ENCODE data around the gene UNC13D. TPM values are rescaled to one million over a fixed set of nuclear protein-coding genes. Genes with fewer than 3 reads are reported as not detected.

UNC13D gene
- total and polyA plus RNA-seq, 2 experiments from 2014 or later: 0.06 to 0.65 TPM

DNA sequence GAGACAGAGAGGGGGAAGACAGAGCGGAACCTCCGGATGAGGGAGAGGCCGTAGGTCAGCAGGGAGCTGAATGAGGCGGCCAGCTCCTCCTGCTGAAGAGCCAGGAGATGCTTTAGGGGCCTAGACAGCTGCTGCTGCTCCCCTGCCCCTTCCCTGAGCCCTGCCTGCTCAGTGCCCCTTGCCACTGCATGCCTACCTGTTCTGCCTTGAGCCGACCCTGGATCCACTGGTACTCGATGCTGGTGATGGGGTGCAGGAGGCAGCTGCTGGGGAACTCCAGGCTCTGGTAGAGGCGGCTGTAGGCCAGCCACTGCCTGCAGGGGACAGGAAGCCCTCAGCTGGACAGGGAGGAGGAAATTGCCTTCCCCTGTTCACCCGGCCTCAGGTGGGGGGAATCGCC is 7.6 kb downstream of the UNC13D start:
- Histone ChIP-seq H3K4me2 (ENCODE audit: unreplicated experiment) (no peak overlapping the region), H3K9me2 (ENCODE audit: insufficient read depth) (no peaks in the 10 kb centered on the region), H3K36me3 (ENCODE audit: low read depth) (no peaks in the 10 kb centered on the region), H3K27ac (no peak overlapping the region), H3K27me3 (replicated peaks; ENCODE audit: insufficient read depth) (no peaks in the 10 kb centered on the region), H2AFZ (no peak overlapping the region), H3K4me1 (ENCODE audit: insufficient read depth) (peaks cover 8% of the 10 kb centered on the region), H3K4me3 (no peak overlapping the region), H3K9me3 (ENCODE audit: low read depth) (no peaks in the 10 kb centered on the region), H3K9ac (no peak overlapping the region), H4K20me1 (ENCODE audit: insufficient read depth) (no peaks in the 10 kb centered on the region), H3F3A (ENCODE audit: insufficient read depth) (no peaks in the 10 kb centered on the region), H3K79me2 (ENCODE audit: insufficient read depth) (no peaks in the 10 kb centered on the region)
- no peak for TF ChIP-seq EZH2 (IDR thresholded peaks at IDR 0.05; ENCODE audit: insufficient read depth, poor library complexity, severe bottlenecking)
- no peak for TF ChIP-seq EZH2phosphoT487 (IDR thresholded peaks at IDR 0.05; ENCODE audit: insufficient read depth, low read depth)
- WGBS, 2 experiments (ENCODE audit: low coverage in 1 of 2, low lambda C conversion rate in 2 of 2, missing lambda C conversion rate in 2 of 2): 90 to 94% methylated on average over 9 of the region's 9 CpGs
- in situ Hi-C loops (cut with MboI): no loop called here
- DNase-seq: no peak

GRCh38 chr17:75835654-75835987 is 8.6 kb downstream of the UNC13D start:
- no peaks in the 10 kb centered on the region for H3K9me3 ChIP-seq (ENCODE audit: low read depth)
- TF ChIP-seq EZH2phosphoT487 (IDR thresholded peaks at IDR 0.05; ENCODE audit: insufficient read depth, low read depth): no peak
- WGBS, 2 experiments (ENCODE audit: low coverage in 1 of 2, low lambda C conversion rate in 2 of 2, missing lambda C conversion rate in 2 of 2): 48% methylated on average over 7 to 9 of the region's 9 CpGs
- in situ Hi-C loops (cut with MboI): no loop called here
- no peak overlapping the region for H3K9ac ChIP-seq
- no peaks in the 10 kb centered on the region for H3K36me3 ChIP-seq (ENCODE audit: low read depth)
- no peak overlapping the region for H3K4me3 ChIP-seq
- H3K27me3 ChIP-seq (replicated peaks; ENCODE audit: insufficient read depth): no peaks in the 10 kb centered on the region
- no peaks in the 10 kb centered on the region for H3K9me2 ChIP-seq (ENCODE audit: insufficient read depth)
- no peaks in the 10 kb centered on the region for H4K20me1 ChIP-seq (ENCODE audit: insufficient read depth)
- H2AFZ ChIP-seq: no peak overlapping the region
- no peak for DNase-seq
- H3K4me1 ChIP-seq (ENCODE audit: insufficient read depth): peaks cover 9% of the 10 kb centered on the region
- H3K4me2 ChIP-seq (ENCODE audit: unreplicated experiment): no peak overlapping the region
- H3K27ac ChIP-seq: no peak overlapping the region
- no peaks in the 10 kb centered on the region for H3K79me2 ChIP-seq (ENCODE audit: insufficient read depth)
- no peaks in the 10 kb centered on the region for H3F3A ChIP-seq (ENCODE audit: insufficient read depth)

DNA sequence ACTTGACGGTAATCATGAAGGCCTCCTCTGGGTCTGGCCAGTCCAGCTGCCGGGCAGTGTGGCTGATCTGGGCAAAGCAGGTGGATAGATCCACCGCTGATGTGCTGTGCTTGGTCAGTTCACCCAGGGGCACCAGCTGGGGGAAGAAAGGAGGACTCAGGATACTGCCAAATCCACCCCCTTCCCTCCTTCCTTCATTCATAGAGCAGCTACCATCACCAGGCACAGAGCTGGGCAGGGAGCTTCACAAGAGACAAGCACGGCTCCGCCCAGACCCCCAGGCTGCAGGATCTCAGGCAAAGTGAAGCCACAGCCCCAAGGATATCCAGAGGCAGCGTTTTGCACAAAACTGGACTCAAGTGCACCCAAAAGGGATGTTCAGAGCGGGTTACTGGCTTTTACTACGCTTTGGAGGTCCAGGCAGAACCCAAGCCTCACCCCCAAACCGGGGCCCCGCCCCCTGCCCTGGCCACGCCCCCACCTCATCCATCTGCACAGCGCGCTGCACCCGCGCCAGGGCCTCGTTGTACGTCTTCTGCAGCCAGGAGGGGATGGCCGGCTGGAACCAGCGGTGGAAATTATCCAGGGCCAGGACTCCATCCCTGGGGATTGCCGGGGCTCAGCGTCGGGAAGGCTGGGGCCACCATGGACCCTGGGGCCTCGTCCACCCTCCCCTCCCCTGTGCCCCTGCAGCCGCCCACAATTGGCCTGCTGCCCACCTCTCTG is 9.1 kb downstream of the UNC13D start:
- no peak overlapping the region for H3K4me3 ChIP-seq
- no peak overlapping the region for H3K9ac ChIP-seq
- H3K4me1 ChIP-seq (ENCODE audit: insufficient read depth): peaks cover 9% of the 10 kb centered on the region
- no peak overlapping the region for H2AFZ ChIP-seq
- TF ChIP-seq EZH2phosphoT487 (IDR thresholded peaks at IDR 0.05; ENCODE audit: insufficient read depth, low read depth) (no peak), EZH2 (IDR thresholded peaks at IDR 0.05; ENCODE audit: insufficient read depth, poor library complexity, severe bottlenecking) (no peak)
- peak; percentile 50 for DNase-seq
- H3F3A ChIP-seq (ENCODE audit: insufficient read depth): no peaks in the 10 kb centered on the region
- no peaks in the 10 kb centered on the region for H3K9me3 ChIP-seq (ENCODE audit: low read depth)
- no peak overlapping the region for H3K4me2 ChIP-seq (ENCODE audit: unreplicated experiment)
- no peaks in the 10 kb centered on the region for H3K9me2 ChIP-seq (ENCODE audit: insufficient read depth)
- H4K20me1 ChIP-seq (ENCODE audit: insufficient read depth): no peaks in the 10 kb centered on the region
- H3K79me2 ChIP-seq (ENCODE audit: insufficient read depth): no peaks in the 10 kb centered on the region
- 27 to 32% methylated on average over 22 to 23 of the region's 24 CpGs for WGBS, 2 experiments (ENCODE audit: low coverage in 1 of 2, low lambda C conversion rate in 2 of 2, missing lambda C conversion rate in 2 of 2)
- H3K27ac ChIP-seq: no peak overlapping the region
- in situ Hi-C loops (cut with MboI): no loop called here
- H3K27me3 ChIP-seq (replicated peaks; ENCODE audit: insufficient read depth): no peaks in the 10 kb centered on the region
- no peaks in the 10 kb centered on the region for H3K36me3 ChIP-seq (ENCODE audit: low read depth)

DNA sequence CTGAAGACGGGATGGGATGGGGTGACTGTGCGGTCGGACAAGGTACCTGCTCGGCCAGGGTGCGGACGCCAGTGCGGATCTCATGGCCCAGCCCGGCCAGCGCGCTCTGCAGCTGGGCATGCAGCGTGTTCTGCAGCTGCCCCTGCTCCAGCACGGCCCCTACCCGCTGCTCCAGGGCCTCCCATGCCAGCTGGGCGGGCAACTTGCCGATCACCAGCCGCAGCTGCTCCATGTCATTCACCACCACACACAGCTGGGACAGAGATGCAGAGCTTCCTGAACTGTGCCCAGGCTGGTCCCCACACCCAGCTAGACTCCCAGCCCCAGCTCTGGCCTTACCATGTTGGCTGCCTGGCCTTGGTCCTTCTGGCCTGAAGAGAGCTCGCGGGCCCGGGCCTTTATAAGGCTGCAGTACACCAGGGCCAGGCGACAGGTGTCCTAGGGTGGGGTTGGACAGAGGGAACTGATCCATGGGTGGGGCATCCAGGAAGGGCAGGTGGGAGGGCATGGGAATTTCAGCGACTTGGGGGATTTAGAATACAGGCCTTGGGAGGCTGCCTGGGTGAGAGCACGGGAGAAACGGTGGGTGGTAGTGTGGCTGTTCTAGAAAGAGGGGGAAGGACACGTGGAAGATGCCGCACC is 9.8 kb downstream of the UNC13D start:
- H2AFZ ChIP-seq: no peak overlapping the region
- WGBS, 2 experiments (ENCODE audit: low coverage in 1 of 2, low lambda C conversion rate in 2 of 2, missing lambda C conversion rate in 2 of 2): 91 to 92% methylated on average over 25 of the region's 25 CpGs
- no peak overlapping the region for H3K4me3 ChIP-seq
- no peak overlapping the region for H3K4me2 ChIP-seq (ENCODE audit: unreplicated experiment)
- H3K4me1 ChIP-seq (ENCODE audit: insufficient read depth): peaks cover 9% of the 10 kb centered on the region
- no peaks in the 10 kb centered on the region for H3K79me2 ChIP-seq (ENCODE audit: insufficient read depth)
- TF ChIP-seq EZH2phosphoT487 (IDR thresholded peaks at IDR 0.05; ENCODE audit: insufficient read depth, low read depth): no peak
- no peak for TF ChIP-seq EZH2 (IDR thresholded peaks at IDR 0.05; ENCODE audit: insufficient read depth, poor library complexity, severe bottlenecking)
- no peaks in the 10 kb centered on the region for H3K36me3 ChIP-seq (ENCODE audit: low read depth)
- H3K9me2 ChIP-seq (ENCODE audit: insufficient read depth): no peaks in the 10 kb centered on the region
- DNase-seq: no peak
- H3K9ac ChIP-seq: no peak overlapping the region
- no peaks in the 10 kb centered on the region for H4K20me1 ChIP-seq (ENCODE audit: insufficient read depth)
- in situ Hi-C loops (cut with MboI): no loop called here
- H3F3A ChIP-seq (ENCODE audit: insufficient read depth): no peaks in the 10 kb centered on the region
- H3K27me3 ChIP-seq (replicated peaks; ENCODE audit: insufficient read depth): no peaks in the 10 kb centered on the region
- H3K9me3 ChIP-seq (ENCODE audit: low read depth): no peaks in the 10 kb centered on the region
- H3K27ac ChIP-seq: no peak overlapping the region

Data from GM23248 (cell line).